Measurements from ENCODE around the gene MYRFL. TPM values are rescaled to one million over a fixed set of nuclear protein-coding genes. Genes with fewer than 3 reads are reported as not detected.

The MYRFL gene
- total RNA-seq, 3 donors from 2014 or later = 1.3 TPM; not detected in 2

DNA sequence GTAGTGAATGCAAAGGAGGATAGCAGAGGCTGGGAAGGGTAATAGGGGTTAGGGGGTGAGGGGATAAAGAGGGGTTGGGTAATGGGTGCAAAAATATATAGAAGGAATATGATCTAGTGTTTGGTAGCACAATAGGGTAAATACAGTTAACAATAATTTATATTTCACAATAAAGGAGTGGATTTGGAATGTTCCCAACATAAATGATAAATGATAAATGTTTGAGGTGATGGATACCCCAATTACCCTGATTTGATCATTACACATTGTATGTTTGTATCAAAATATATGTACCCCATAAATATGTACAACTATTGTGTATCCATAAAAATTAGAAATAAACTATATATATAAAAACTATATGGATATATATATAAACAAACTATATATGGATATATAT lies 999 bp upstream of the MYRFL start:
- intact Hi-C loops (cut with DNase I; ENCODE audit: low total_unique reads) = loop anchor here (5.0 kb wide), 1 partner anchor 197 kb away; no protein-coding TSS in a partner anchor
- H3K36me3 ChIP-seq = no peaks in the 10 kb centered on the region
- no peak overlapping the region for H3K27ac ChIP-seq
- no peaks in the 10 kb centered on the region for H3K27me3 ChIP-seq
- no peak overlapping the region for H3K4me3 ChIP-seq
- H3K4me1 ChIP-seq = peaks cover 2 to 3% of the 10 kb centered on the region in 2 donors
- TF ChIP-seq, protein P1, sequence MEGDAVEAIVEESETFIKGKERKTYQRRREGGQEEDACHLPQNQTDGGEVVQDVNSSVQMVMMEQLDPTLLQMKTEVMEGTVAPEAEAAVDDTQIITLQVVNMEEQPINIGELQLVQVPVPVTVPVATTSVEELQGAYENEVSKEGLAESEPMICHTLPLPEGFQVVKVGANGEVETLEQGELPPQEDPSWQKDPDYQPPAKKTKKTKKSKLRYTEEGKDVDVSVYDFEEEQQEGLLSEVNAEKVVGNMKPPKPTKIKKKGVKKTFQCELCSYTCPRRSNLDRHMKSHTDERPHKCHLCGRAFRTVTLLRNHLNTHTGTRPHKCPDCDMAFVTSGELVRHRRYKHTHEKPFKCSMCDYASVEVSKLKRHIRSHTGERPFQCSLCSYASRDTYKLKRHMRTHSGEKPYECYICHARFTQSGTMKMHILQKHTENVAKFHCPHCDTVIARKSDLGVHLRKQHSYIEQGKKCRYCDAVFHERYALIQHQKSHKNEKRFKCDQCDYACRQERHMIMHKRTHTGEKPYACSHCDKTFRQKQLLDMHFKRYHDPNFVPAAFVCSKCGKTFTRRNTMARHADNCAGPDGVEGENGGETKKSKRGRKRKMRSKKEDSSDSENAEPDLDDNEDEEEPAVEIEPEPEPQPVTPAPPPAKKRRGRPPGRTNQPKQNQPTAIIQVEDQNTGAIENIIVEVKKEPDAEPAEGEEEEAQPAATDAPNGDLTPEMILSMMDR (IDR thresholded peaks at IDR 0.05) = no peak
- no peak for TF ChIP-seq POLR2AphosphoS5 (IDR thresholded peaks at IDR 0.05)
- TF ChIP-seq POLR2A (IDR thresholded peaks at IDR 0.05) = no peak
- no peaks in the 10 kb centered on the region for H3K9me3 ChIP-seq
- no peak for DNase-seq (ENCODE audit: low spot score in 2 of 2)

DNA sequence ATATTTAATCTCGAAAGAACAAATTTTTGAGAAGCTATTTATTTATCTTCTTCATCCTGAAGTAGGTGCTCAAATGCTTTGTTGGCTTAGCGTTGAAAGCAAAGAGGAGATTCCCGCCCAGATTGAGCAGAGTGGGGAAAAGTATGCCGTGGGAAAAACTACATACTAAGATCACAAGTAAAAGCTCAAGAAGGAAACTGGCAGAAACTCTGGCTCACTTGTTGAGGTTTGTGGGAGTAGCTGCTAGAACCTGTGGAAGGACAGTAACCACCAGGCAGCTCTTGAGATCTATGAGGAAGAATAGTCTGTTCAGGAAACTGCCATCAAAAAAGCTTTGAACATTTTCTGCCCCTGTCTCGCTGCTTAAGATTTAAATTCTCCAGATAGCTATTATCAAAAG lies 3.9 kb downstream of the MYRFL start:
- Histone ChIP-seq H3K4me1 (no peaks in the 10 kb centered on the region), H3K9me3 (no peaks in the 10 kb centered on the region), H3K4me3 (no peak overlapping the region), H3K36me3 (no peaks in the 10 kb centered on the region), H3K27me3 (no peaks in the 10 kb centered on the region), H3K27ac (no peak overlapping the region)
- no peak for DNase-seq (ENCODE audit: low spot score in 2 of 2)
- intact Hi-C loops (cut with DNase I; ENCODE audit: low total_unique reads) = no loop called here
- TF ChIP-seq, protein P1 (IDR thresholded peaks at IDR 0.05) = no peak
- TF ChIP-seq POLR2AphosphoS5 (IDR thresholded peaks at IDR 0.05) = no peak
- TF ChIP-seq POLR2A (IDR thresholded peaks at IDR 0.05) = no peak

DNA sequence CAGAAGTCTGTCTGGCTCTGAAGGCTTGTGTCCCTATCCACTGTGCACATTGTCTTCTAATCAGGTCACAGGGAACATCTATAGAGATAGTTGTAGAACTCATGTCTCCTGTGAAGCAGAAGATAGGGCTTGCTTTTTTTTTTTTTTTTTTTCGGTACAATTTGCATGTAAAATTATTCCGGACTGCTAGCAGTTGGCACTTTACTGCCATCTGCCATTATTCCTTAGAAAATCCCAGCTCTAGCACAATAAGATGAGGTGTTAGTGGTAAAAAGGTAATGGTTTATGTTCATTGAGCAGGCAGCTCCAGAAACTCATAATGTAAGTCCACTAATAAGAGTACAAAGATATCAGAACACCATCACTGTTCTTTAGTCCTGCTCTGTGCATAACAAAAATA lies 8.7 kb downstream of the MYRFL start:
- DNase-seq (ENCODE audit: low spot score in 2 of 2) = no peak
- Histone ChIP-seq H3K9me3 (no peaks in the 10 kb centered on the region), H3K27ac (no peak overlapping the region), H3K36me3 (no peaks in the 10 kb centered on the region), H3K4me1 (no peaks in the 10 kb centered on the region), H3K27me3 (no peaks in the 10 kb centered on the region), H3K4me3 (no peak overlapping the region)
- TF ChIP-seq, protein P1 (IDR thresholded peaks at IDR 0.05) = no peak
- no peak for TF ChIP-seq POLR2AphosphoS5 (IDR thresholded peaks at IDR 0.05)
- TF ChIP-seq POLR2A (IDR thresholded peaks at IDR 0.05) = no peak
- intact Hi-C loops (cut with DNase I; ENCODE audit: low total_unique reads) = no loop called here

DNA sequence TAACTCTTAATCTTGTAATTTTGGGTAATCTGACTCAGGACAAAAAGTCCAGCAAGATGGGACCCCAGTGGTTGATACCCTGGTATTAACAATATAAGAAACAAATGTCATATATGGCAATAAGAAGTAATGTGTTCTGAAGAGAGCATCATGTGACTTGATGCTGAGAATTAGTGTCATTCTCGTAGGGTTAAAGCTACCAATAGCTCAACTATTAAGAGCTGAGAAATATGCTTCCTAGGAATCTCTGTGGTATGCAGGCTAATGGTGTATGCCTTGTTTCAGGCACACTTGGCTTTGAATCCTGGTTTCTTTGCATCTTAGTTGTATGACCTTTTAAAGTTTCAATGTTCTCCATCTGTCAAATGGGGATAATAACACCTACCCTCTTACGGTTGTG lies 9.1 kb downstream of the MYRFL start:
- intact Hi-C loops (cut with DNase I; ENCODE audit: low total_unique reads) = no loop called here
- H3K9me3 ChIP-seq = no peaks in the 10 kb centered on the region
- no peaks in the 10 kb centered on the region for H3K4me1 ChIP-seq
- no peaks in the 10 kb centered on the region for H3K36me3 ChIP-seq
- no peaks in the 10 kb centered on the region for H3K27me3 ChIP-seq
- no peak for DNase-seq (ENCODE audit: low spot score in 2 of 2)
- TF ChIP-seq POLR2A (IDR thresholded peaks at IDR 0.05) = no peak
- TF ChIP-seq, protein P1 (IDR thresholded peaks at IDR 0.05) = no peak
- TF ChIP-seq POLR2AphosphoS5 (IDR thresholded peaks at IDR 0.05) = no peak
- no peak overlapping the region for H3K27ac ChIP-seq
- no peak overlapping the region for H3K4me3 ChIP-seq

DNA sequence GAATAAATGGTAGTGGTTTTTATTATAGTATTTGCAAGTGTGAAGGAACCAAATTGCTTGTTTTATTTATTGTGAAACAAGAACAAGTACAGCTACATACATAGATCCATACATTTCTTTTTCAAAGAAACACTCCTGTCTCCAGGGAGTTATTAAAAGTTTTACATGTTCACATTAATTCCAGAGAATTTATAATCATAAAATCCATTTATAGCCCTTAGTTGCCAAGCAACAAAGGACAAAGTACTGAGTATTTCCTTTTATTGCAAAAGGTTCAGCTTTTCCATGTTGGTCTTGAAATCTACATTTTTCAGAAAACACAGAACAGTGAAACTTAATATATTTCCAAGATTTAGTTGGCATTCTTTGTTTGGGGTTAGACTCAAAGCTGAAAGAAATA lies 9.5 kb downstream of the MYRFL start:
- intact Hi-C loops (cut with DNase I; ENCODE audit: low total_unique reads) = no loop called here
- Histone ChIP-seq H3K4me1 (no peaks in the 10 kb centered on the region), H3K9me3 (no peaks in the 10 kb centered on the region), H3K27ac (no peak overlapping the region), H3K36me3 (no peaks in the 10 kb centered on the region), H3K27me3 (no peaks in the 10 kb centered on the region), H3K4me3 (no peak overlapping the region)
- TF ChIP-seq, protein P1 (IDR thresholded peaks at IDR 0.05) = no peak
- no peak for TF ChIP-seq POLR2AphosphoS5 (IDR thresholded peaks at IDR 0.05)
- TF ChIP-seq POLR2A (IDR thresholded peaks at IDR 0.05) = no peak
- DNase-seq (ENCODE audit: low spot score in 2 of 2) = no peak

Data from breast epithelium (tissue), 4 donors.